ENCODE measurements around the gene TP53RK. TPM values are rescaled to one million over a fixed set of nuclear protein-coding genes. Genes with fewer than 3 reads are reported as not detected.
A peak's percentile ranks its signal among the peaks of the same experiment; 100 is the strongest.

TP53RK gene
- total and polyA plus RNA-seq, 2 of the 13 experiments (the other 11 are each of a cell fraction or from before 2014, with no cell fraction given) = 12.9 to 25.5 TPM

GRCh38 chr20:46637020-46637419, 52.2 kb downstream of the TP53RK start:
- peaks cover 100% of the 10 kb centered on the region for H3K4me1 ChIP-seq (ENCODE audit: insufficient read depth, low read length)
- intact Hi-C loops (cut with micrococcal nuclease; ENCODE audit: unreplicated experiment) (no loop called here), in situ Hi-C loops (cut with HindIII; ENCODE audit: extremely low pct_ligation_motif_present, low pct_unique_long_range_greater_than_20kb) (loop anchor here (5.0 kb wide), 1 partner anchor 70 kb away; no protein-coding TSS in a partner anchor)
- peaks cover 4 to 24% of the 10 kb centered on the region in 2 experiments; a peak in 4 of 5 replicates for H3K36me3 ChIP-seq (replicated peaks in 1 of 2; ENCODE audit: control insufficient read depth in 1 of 2, insufficient read depth in 2 of 2, low read length in 2 of 2)
- no peaks in the 10 kb centered on the region for H3K9me3 ChIP-seq (ENCODE audit: low read length)
- H3K79me2 ChIP-seq (ENCODE audit: insufficient read depth, low read length) = peaks cover 7% of the 10 kb centered on the region
- DNase-seq (ENCODE audit: low spot score) (no peak), FAIRE-seq (no peak), ATAC-seq (no peak)
- H3K4me2 ChIP-seq (ENCODE audit: low read depth, low read length) = no peak overlapping the region
- WGBS (ENCODE audit: low lambda C conversion rate) = 94% methylated on average over 11 of the region's 11 CpGs
- BruUV-seq (replicated peaks) = no TSS peak
- no peaks in the 10 kb centered on the region for H3K27me3 ChIP-seq (ENCODE audit: control insufficient read depth in 1 of 2, insufficient read depth in 2 of 2, low read length in 2 of 2)
- ChIA-PET CTCF (ENCODE audit: low intra/inter-chr PET ratio, low total read pairs) (interaction anchor here (1.7 kb wide), 1 partner anchor 34 kb away, joined by 4 read pairs; no protein-coding TSS in a partner anchor), POLR2A (interaction anchor here (1.0 to 6.4 kb wide), 4 partner anchors 12 to 50 kb away, joined by 3 to 72 read pairs (median 26); partner anchors contain the start of gene SLC13A3)
- no peak overlapping the region for H3K4me3 ChIP-seq (replicated peaks in 1 of 3; ENCODE audit: insufficient read depth in 1 of 3, low read depth in 2 of 3, low read length in 3 of 3)
- H3K9ac ChIP-seq (ENCODE audit: insufficient read depth, low read depth, low read length) = no peak overlapping the region
- H3K27ac ChIP-seq (ENCODE audit: extremely low read length, insufficient read depth, low read length) = no peak overlapping the region
- no peaks in the 10 kb centered on the region for H4K20me1 ChIP-seq (ENCODE audit: insufficient read depth, low read length)
- H2AFZ ChIP-seq (ENCODE audit: low read length) = no peak overlapping the region
- TF ChIP-seq FOXM1 (CRISPR knock-in tag; IDR thresholded peaks at IDR 0.05) (no peak), MAFF (IDR thresholded peaks at IDR 0.05; ENCODE audit: low read depth, low read length) (no peak), ZBTB2 (CRISPR knock-in tag; IDR thresholded peaks at IDR 0.05; ENCODE audit: low read depth) (no peak), STAG1 (CRISPR knock-in tag; IDR thresholded peaks at IDR 0.05) (peak; percentile 26; the same call in 1 of the 2 replicates), KDM1A (CRISPR knock-in tag; IDR thresholded peaks at IDR 0.05) (0 out of 2 replicates have a peak, but pooled peaks have one; percentile 14), RNF219 (CRISPR knock-in tag; IDR thresholded peaks at IDR 0.05) (no peak), ZNF143 (CRISPR knock-in tag; IDR thresholded peaks at IDR 0.05) (no peak), ZNF326 (CRISPR knock-in tag; IDR thresholded peaks at IDR 0.05; ENCODE audit: borderline replicate concordance) (no peak), ZNF597 (CRISPR knock-in tag; IDR thresholded peaks at IDR 0.05) (no peak), ARNT2 (CRISPR knock-in tag; IDR thresholded peaks at IDR 0.05; ENCODE audit: low read depth) (no peak), ZNF281 (CRISPR knock-in tag; IDR thresholded peaks at IDR 0.05; ENCODE audit: borderline replicate concordance) (0 out of 2 replicates have a peak, but pooled peaks have one; percentile 5), AHR (CRISPR knock-in tag; IDR thresholded peaks at IDR 0.05) (peak; percentile 50; the same call in 1 of the 2 replicates), ATF6 (CRISPR knock-in tag; conservative IDR thresholded peaks at IDR 0.05) (no peak), YEATS2 (CRISPR knock-in tag; IDR thresholded peaks at IDR 0.05; ENCODE audit: borderline replicate concordance) (no peak), MEF2D (CRISPR knock-in tag; IDR thresholded peaks at IDR 0.05) (no peak)

Data from HepG2 (cell line).